ENCODE measurements around the gene BMPR1A. TPM values are rescaled to one million over a fixed set of nuclear protein-coding genes. Genes with fewer than 3 reads are reported as not detected.

The BMPR1A gene
- total RNA-seq, 1 experiment from 2014 or later, result 63.2 TPM

DNA sequence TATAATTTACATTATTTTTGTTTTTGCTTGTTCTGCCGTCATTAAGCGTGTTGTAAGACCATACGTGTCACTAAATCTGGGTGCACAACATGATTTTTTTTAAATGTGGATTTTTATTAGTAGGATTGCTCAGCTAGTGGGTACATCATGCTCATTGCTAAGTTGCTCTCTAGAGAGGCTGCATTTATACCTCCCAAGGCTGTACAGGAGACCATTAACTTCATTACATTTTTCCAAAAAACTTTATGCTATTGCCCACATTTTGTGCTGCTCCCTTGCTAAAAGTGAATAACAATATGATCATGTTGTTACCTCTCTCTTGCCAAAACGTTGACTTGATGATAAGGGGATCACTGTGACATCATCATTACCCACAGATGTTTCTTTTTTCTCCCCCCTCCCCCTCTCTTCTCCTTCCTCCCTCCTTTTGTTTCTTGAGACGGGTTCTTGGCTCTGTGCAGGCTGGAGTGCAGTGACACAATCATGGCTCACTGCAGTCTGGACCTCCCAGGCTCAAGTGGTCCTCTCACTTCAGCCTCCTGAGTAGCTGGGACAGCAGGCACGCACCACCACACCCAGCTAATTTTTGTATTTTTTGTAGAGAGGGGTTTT lies 65.1 kb downstream of the BMPR1A start:
- peaks cover 6% of the 10 kb centered on the region for H3K36me3 Mint-ChIP-seq (ENCODE audit: insufficient read depth, unreplicated experiment)
- no peaks in the 10 kb centered on the region for H3K4me1 Mint-ChIP-seq (ENCODE audit: low read depth, unreplicated experiment)
- no peak overlapping the region for H3K4me3 Mint-ChIP-seq (ENCODE audit: unreplicated experiment)
- Histone ChIP-seq H3K27me3 (replicated peaks; ENCODE audit: control insufficient read depth, insufficient read depth, low read length) (no peaks in the 10 kb centered on the region), H3K4me3 (ENCODE audit: low read depth, low read length) (no peak overlapping the region), H3K36me3 (ENCODE audit: control insufficient read depth, insufficient read depth, low read length) (no peaks in the 10 kb centered on the region), H3K9me3 (no peaks in the 10 kb centered on the region), H3K4me1 (no peaks in the 10 kb centered on the region)
- DNase-seq, result no peak
- no peaks in the 10 kb centered on the region for H3K9me3 Mint-ChIP-seq (ENCODE audit: unreplicated experiment)
- no peaks in the 10 kb centered on the region for H3K27me3 Mint-ChIP-seq (ENCODE audit: insufficient read depth, unreplicated experiment)
- intact Hi-C loops (cut with micrococcal nuclease; ENCODE audit: unreplicated experiment), result no loop called here
- ChIA-PET POLR2A (interaction anchor here (0.7 kb wide), 1 partner anchor 294 kb away, joined by 3 read pairs; no protein-coding TSS in a partner anchor), CTCF (no interaction called here)
- BruUV-seq (replicated peaks), result no TSS peak
- TF ChIP-seq, protein P1, sequence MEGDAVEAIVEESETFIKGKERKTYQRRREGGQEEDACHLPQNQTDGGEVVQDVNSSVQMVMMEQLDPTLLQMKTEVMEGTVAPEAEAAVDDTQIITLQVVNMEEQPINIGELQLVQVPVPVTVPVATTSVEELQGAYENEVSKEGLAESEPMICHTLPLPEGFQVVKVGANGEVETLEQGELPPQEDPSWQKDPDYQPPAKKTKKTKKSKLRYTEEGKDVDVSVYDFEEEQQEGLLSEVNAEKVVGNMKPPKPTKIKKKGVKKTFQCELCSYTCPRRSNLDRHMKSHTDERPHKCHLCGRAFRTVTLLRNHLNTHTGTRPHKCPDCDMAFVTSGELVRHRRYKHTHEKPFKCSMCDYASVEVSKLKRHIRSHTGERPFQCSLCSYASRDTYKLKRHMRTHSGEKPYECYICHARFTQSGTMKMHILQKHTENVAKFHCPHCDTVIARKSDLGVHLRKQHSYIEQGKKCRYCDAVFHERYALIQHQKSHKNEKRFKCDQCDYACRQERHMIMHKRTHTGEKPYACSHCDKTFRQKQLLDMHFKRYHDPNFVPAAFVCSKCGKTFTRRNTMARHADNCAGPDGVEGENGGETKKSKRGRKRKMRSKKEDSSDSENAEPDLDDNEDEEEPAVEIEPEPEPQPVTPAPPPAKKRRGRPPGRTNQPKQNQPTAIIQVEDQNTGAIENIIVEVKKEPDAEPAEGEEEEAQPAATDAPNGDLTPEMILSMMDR (IDR thresholded peaks at IDR 0.05; ENCODE audit: insufficient read depth in 1 of 2, low read depth in 1 of 2, low read length in 1 of 2, severe bottlenecking in 1 of 2, unreplicated experiment in 1 of 2), result no peak
- H3K27ac Mint-ChIP-seq (ENCODE audit: unreplicated experiment), result no peak overlapping the region

DNA sequence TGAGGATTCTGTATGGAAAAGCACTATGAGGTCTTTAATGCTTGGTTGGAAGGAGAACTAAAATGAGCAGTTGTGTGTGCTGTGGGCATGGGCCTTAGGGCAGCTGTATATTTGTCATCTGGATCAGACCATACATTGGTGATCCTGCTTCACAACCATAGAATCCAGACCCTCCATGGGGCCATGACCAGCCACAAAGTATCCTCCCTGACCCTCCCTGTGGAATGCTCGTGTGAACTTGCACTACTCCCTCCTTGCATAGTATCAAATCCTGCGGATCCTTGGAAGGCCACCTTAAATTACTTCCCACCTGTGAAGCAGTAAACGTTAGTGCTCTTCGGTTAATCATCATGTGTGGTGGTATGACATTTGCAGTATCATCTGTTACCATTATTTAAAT lies 67.1 kb downstream of the BMPR1A start:
- H3K4me1 ChIP-seq, result no peaks in the 10 kb centered on the region
- peaks cover 6% of the 10 kb centered on the region for H3K36me3 Mint-ChIP-seq (ENCODE audit: insufficient read depth, unreplicated experiment)
- no peaks in the 10 kb centered on the region for H3K27me3 Mint-ChIP-seq (ENCODE audit: insufficient read depth, unreplicated experiment)
- no peak overlapping the region for H3K4me3 ChIP-seq (ENCODE audit: low read depth, low read length)
- no peak overlapping the region for H3K4me3 Mint-ChIP-seq (ENCODE audit: unreplicated experiment)
- no peaks in the 10 kb centered on the region for H3K9me3 ChIP-seq
- H3K27ac Mint-ChIP-seq (ENCODE audit: unreplicated experiment), result no peak overlapping the region
- CTCF ChIA-PET, result no interaction called here
- POLR2A ChIA-PET, result no interaction called here
- intact Hi-C loops (cut with micrococcal nuclease; ENCODE audit: unreplicated experiment), result no loop called here
- no peaks in the 10 kb centered on the region for H3K27me3 ChIP-seq (replicated peaks; ENCODE audit: control insufficient read depth, insufficient read depth, low read length)
- H3K4me1 Mint-ChIP-seq (ENCODE audit: low read depth, unreplicated experiment), result peaks cover 12% of the 10 kb centered on the region
- TF ChIP-seq, protein P1 (IDR thresholded peaks at IDR 0.05; ENCODE audit: insufficient read depth in 1 of 2, low read depth in 1 of 2, low read length in 1 of 2, severe bottlenecking in 1 of 2, unreplicated experiment in 1 of 2), result no peak
- H3K9me3 Mint-ChIP-seq (ENCODE audit: unreplicated experiment), result no peaks in the 10 kb centered on the region
- H3K36me3 ChIP-seq (ENCODE audit: control insufficient read depth, insufficient read depth, low read length), result no peaks in the 10 kb centered on the region
- no TSS peak for BruUV-seq (replicated peaks)
- DNase-seq, result no peak

DNA sequence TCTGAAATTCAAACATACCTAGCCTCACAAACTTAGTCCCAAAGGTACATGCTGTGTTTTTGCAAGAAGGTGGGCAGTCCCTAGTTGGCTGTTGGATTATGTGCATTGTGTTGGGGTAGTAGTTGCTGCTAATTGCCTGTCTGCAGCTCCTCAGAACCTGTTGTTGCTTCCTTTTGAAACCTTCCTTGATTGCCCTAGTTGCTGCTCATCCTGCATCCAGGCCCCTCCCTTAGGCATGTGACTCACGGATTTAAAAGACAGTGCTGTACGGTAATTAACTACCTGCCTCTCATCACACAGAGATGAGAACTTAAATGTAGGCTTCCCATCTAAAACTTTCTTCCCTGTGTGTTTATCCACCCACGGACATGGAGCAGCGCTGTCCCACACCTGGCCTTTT lies 67.7 kb downstream of the BMPR1A start:
- intact Hi-C loops (cut with micrococcal nuclease; ENCODE audit: unreplicated experiment), result no loop called here
- H3K36me3 Mint-ChIP-seq (ENCODE audit: insufficient read depth, unreplicated experiment), result peaks cover 6% of the 10 kb centered on the region
- Histone ChIP-seq H3K36me3 (ENCODE audit: control insufficient read depth, insufficient read depth, low read length) (no peaks in the 10 kb centered on the region), H3K27me3 (replicated peaks; ENCODE audit: control insufficient read depth, insufficient read depth, low read length) (no peaks in the 10 kb centered on the region), H3K4me1 (no peaks in the 10 kb centered on the region), H3K9me3 (no peaks in the 10 kb centered on the region), H3K4me3 (ENCODE audit: low read depth, low read length) (no peak overlapping the region)
- no TSS peak for BruUV-seq (replicated peaks)
- peaks cover 12% of the 10 kb centered on the region for H3K4me1 Mint-ChIP-seq (ENCODE audit: low read depth, unreplicated experiment)
- TF ChIP-seq, protein P1 (IDR thresholded peaks at IDR 0.05; ENCODE audit: insufficient read depth in 1 of 2, low read depth in 1 of 2, low read length in 1 of 2, severe bottlenecking in 1 of 2, unreplicated experiment in 1 of 2), result no peak
- CTCF ChIA-PET, result no interaction called here
- no peak for DNase-seq
- H3K4me3 Mint-ChIP-seq (ENCODE audit: unreplicated experiment), result no peak overlapping the region
- POLR2A ChIA-PET, result no interaction called here
- H3K27ac Mint-ChIP-seq (ENCODE audit: unreplicated experiment), result no peak overlapping the region
- H3K9me3 Mint-ChIP-seq (ENCODE audit: unreplicated experiment), result no peaks in the 10 kb centered on the region
- H3K27me3 Mint-ChIP-seq (ENCODE audit: insufficient read depth, unreplicated experiment), result no peaks in the 10 kb centered on the region

Data from Caco-2 (cell line).